Suprapubic skin (tissue), 3 donors: ENCODE measurements around the gene KEL.

Source experiments
- POLR2A ChIP-seq, 2 donors: fragments of 450-650 bp; IDR thresholded peaks; one replicate each; pipeline ENCODE4 v1.6.1; 2017; ENCODE audit warnings: antibody characterized with exemption in 2 of 2, mild to moderate bottlenecking in 2 of 2, moderate library complexity in 2 of 2
- TF ChIP-seq, protein P1 (sequence below), 2 donors: fragments of 200-600 bp in 1 of 2; fragments of 450-650 bp in 1 of 2; sonication (generic) in 1 of 2; IDR thresholded peaks; one replicate each; pipeline ENCODE4 v1.5.1; 2016 to 2019; ENCODE audit warnings: antibody characterized with exemption in 2 of 2, mild to moderate bottlenecking in 1 of 2, moderate library complexity in 1 of 2

DNA sequence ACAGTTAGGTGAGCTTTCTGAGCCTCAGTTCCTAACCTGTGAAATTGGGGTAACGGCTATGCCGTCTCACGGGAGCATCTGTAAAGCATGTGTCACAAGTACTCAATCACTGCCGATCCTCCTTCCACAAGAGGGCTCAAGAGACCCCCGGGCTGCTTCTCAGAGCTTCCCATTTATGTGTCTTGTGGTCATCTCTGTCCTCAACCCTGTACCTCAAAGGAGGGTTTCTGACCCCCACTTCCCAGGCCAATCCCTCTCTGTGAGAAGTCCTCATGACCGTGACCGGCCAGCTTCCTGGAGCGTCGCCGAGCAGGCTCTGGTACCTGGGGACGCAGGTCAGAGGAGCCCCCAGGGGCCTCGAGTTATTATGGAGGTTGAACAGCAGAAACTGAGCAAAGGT is 28.1 kb downstream of the KEL start:
- TF ChIP-seq, protein P1, sequence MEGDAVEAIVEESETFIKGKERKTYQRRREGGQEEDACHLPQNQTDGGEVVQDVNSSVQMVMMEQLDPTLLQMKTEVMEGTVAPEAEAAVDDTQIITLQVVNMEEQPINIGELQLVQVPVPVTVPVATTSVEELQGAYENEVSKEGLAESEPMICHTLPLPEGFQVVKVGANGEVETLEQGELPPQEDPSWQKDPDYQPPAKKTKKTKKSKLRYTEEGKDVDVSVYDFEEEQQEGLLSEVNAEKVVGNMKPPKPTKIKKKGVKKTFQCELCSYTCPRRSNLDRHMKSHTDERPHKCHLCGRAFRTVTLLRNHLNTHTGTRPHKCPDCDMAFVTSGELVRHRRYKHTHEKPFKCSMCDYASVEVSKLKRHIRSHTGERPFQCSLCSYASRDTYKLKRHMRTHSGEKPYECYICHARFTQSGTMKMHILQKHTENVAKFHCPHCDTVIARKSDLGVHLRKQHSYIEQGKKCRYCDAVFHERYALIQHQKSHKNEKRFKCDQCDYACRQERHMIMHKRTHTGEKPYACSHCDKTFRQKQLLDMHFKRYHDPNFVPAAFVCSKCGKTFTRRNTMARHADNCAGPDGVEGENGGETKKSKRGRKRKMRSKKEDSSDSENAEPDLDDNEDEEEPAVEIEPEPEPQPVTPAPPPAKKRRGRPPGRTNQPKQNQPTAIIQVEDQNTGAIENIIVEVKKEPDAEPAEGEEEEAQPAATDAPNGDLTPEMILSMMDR (IDR thresholded peaks at IDR 0.05) = no peak
- no peak for TF ChIP-seq POLR2A (IDR thresholded peaks at IDR 0.05)
